ENCODE measurements around the gene VRK1. TPM values are rescaled to one million over a fixed set of nuclear protein-coding genes. Genes with fewer than 3 reads are reported as not detected.

Gene VRK1
- polyA plus RNA-seq, 1 of the 3 experiments (the other 2 are of a cell fraction): 9.1 TPM

DNA sequence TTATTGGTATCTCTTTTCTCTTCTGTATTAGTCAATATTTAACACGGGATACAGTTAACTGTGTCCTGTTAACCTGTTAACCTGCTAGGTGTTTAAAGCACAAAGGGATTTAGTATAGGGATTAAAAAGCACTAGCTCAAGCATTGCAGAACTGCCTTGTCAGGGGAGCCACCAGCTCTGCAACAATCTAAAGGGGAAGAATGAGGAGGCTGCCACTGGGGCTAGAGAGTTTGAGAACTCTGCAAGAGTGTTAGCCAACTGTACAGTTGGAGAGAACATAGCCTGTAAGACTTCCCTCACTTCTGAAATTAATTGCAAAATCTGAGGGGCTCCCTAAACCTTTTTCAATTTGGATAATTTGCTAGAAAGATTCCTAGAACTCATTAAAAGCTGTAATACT, 6.5 kb upstream of the VRK1 start:
- Histone ChIP-seq H3K36me3 (replicated peaks in 1 of 2; ENCODE audit: control insufficient read depth in 1 of 2, insufficient read depth in 2 of 2, low read length in 1 of 2) (no peaks in the 10 kb centered on the region), H3K27ac (ENCODE audit: low read depth in 2 of 2, low read length in 1 of 2) (no peak overlapping the region), H4K20me1 (ENCODE audit: insufficient read depth) (no peaks in the 10 kb centered on the region), H3K9me3 (no peaks in the 10 kb centered on the region), H3K4me1 (ENCODE audit: control insufficient read depth in 1 of 2, insufficient read depth in 2 of 2, low read depth in 1 of 2, low read length in 1 of 2) (no peaks in the 10 kb centered on the region), H3K9me2 (no peaks in the 10 kb centered on the region), H3K4me2 (no peak overlapping the region), H3F3A (replicated peaks; ENCODE audit: insufficient read depth) (no peaks in the 10 kb centered on the region), H3K9ac (no peak overlapping the region), H3K79me2 (ENCODE audit: insufficient read depth) (no peaks in the 10 kb centered on the region), H3K27me3 (ENCODE audit: insufficient read depth) (no peaks in the 10 kb centered on the region), H3K4me3 (ENCODE audit: low read depth in 2 of 2, low read length in 1 of 2) (no peak overlapping the region), H2AFZ (ENCODE audit: low read depth) (no peak overlapping the region)
- 4% methylated on average over 1 of the region's 1 CpG for WGBS (ENCODE audit: low lambda C conversion rate)
- TF ChIP-seq, protein P1, sequence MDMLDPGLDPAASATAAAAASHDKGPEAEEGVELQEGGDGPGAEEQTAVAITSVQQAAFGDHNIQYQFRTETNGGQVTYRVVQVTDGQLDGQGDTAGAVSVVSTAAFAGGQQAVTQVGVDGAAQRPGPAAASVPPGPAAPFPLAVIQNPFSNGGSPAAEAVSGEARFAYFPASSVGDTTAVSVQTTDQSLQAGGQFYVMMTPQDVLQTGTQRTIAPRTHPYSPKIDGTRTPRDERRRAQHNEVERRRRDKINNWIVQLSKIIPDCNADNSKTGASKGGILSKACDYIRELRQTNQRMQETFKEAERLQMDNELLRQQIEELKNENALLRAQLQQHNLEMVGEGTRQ (IDR thresholded peaks at IDR 0.05; ENCODE audit: borderline replicate concordance, low read depth, low read length): no peak
- TF ChIP-seq TAF1 (IDR thresholded peaks at IDR 0.05; ENCODE audit: borderline replicate concordance, low read depth, low read length): no peak
- TF ChIP-seq, protein P2, sequence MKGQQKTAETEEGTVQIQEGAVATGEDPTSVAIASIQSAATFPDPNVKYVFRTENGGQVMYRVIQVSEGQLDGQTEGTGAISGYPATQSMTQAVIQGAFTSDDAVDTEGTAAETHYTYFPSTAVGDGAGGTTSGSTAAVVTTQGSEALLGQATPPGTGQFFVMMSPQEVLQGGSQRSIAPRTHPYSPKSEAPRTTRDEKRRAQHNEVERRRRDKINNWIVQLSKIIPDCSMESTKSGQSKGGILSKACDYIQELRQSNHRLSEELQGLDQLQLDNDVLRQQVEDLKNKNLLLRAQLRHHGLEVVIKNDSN (IDR thresholded peaks at IDR 0.05; ENCODE audit: borderline replicate concordance, low read depth): no peak
- TF ChIP-seq RCOR1 (IDR thresholded peaks at IDR 0.05; ENCODE audit: low read length): no peak
- TF ChIP-seq EP300 (IDR thresholded peaks at IDR 0.05; ENCODE audit: borderline replicate concordance in 1 of 2, low read depth in 1 of 2, low read length in 1 of 2): no peak
- no peak for TF ChIP-seq RAD21 (IDR thresholded peaks at IDR 0.05; ENCODE audit: low read length)
- TF ChIP-seq NRF1 (IDR thresholded peaks at IDR 0.05; ENCODE audit: low read depth, low read length): no peak
- TF ChIP-seq, protein P3, sequence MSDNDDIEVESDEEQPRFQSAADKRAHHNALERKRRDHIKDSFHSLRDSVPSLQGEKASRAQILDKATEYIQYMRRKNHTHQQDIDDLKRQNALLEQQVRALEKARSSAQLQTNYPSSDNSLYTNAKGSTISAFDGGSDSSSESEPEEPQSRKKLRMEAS (IDR thresholded peaks at IDR 0.05; ENCODE audit: low read depth): no peak
- TF ChIP-seq TCF12 (IDR thresholded peaks at IDR 0.05): no peak
- TF ChIP-seq, protein P4, sequence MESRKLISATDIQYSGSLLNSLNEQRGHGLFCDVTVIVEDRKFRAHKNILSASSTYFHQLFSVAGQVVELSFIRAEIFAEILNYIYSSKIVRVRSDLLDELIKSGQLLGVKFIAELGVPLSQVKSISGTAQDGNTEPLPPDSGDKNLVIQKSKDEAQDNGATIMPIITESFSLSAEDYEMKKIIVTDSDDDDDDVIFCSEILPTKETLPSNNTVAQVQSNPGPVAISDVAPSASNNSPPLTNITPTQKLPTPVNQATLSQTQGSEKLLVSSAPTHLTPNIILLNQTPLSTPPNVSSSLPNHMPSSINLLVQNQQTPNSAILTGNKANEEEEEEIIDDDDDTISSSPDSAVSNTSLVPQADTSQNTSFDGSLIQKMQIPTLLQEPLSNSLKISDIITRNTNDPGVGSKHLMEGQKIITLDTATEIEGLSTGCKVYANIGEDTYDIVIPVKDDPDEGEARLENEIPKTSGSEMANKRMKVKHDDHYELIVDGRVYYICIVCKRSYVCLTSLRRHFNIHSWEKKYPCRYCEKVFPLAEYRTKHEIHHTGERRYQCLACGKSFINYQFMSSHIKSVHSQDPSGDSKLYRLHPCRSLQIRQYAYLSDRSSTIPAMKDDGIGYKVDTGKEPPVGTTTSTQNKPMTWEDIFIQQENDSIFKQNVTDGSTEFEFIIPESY (IDR thresholded peaks at IDR 0.05; ENCODE audit: borderline replicate concordance, low read depth): no peak
- no peak for TF ChIP-seq TEAD4 (IDR thresholded peaks at IDR 0.05; ENCODE audit: borderline replicate concordance, insufficient read depth)
- no peak for TF ChIP-seq GABPA (IDR thresholded peaks at IDR 0.05; ENCODE audit: low read depth)
- no peak for TF ChIP-seq CHD2 (IDR thresholded peaks at IDR 0.05; ENCODE audit: low read length, partially characterized antibody)
- no peak for TF ChIP-seq PBX3 (IDR thresholded peaks at IDR 0.05)
- no peak for TF ChIP-seq GATA2 (CRISPR knock-in tag; IDR thresholded peaks at IDR 0.05)
- TF ChIP-seq FOXJ3 (CRISPR knock-in tag; IDR thresholded peaks at IDR 0.05): no peak
- no peak for TF ChIP-seq JUND (IDR thresholded peaks at IDR 0.05)
- TF ChIP-seq ELF1 (IDR thresholded peaks at IDR 0.05): no peak
- DNase-seq: no peak
- ChIA-PET CTCF (interaction anchor here (1.1 kb wide), 1 partner anchor 50 kb away, joined by 4 read pairs; no protein-coding TSS in a partner anchor), POLR2A (no interaction called here)

Data from SK-N-SH (cell line).